B cell (primary cell): ENCODE data around the gene CCDC88B.

ENCODE experiments used
- CTCF ChIP-seq: fragments of 200-600 bp; IDR thresholded peaks from one replicate; pipeline ENCODE4 v1.8.0; 2022; ENCODE audit warnings: antibody characterized with exemption, mild to moderate bottlenecking
- EZH2 ChIP-seq: IDR thresholded peaks from 2 replicates; pipeline ENCODE4 v1.6.1; 2012; ENCODE audit warnings: borderline replicate concordance, low read depth, mild to moderate bottlenecking, moderate library complexity, low read length; ENCODE audit not compliant: insufficient read depth, poor library complexity, severe bottlenecking

GRCh38 chr11:64296236-64296635 lies 43.8 kb upstream of the CCDC88B start:
- TF ChIP-seq CTCF (no peak), EZH2 (no peak)
